Measurements from ENCODE around the gene NUMB.
"Not testable (repeated sequence)": the region's sequence is repeated elsewhere in the genome, so short reads cannot be mapped to it uniquely, and the experiment has no call there.

The NUMB gene

GRCh38 chr14:73359445-73359844 lies 98.9 kb downstream of the NUMB start:
- DNase-seq (ENCODE audit: low read depth in 2 of 2): no peak

- DNase-seq (ENCODE audit: low read depth in 2 of 2): no peak
These were observed 100.2 kb downstream of the NUMB start for GRCh38 chr14:73358187-73358586.

GRCh38 chr14:73349091-73349490 lies 109.3 kb downstream of the NUMB start:
- not testable (repeated sequence) for DNase-seq (ENCODE audit: low read depth in 2 of 2)

- no peak for DNase-seq (ENCODE audit: low read depth in 2 of 2)
These were observed 114.0 kb downstream of the NUMB start for GRCh38 chr14:73344319-73344718.

- no peak for DNase-seq (ENCODE audit: low read depth in 2 of 2)
These were observed 115.7 kb downstream of the NUMB start for GRCh38 chr14:73342670-73343069.

- DNase-seq (ENCODE audit: low read depth in 2 of 2): no peak
These were observed 118.3 kb downstream of the NUMB start for GRCh38 chr14:73339846-73340595.

- DNase-seq (ENCODE audit: low read depth in 2 of 2): no peak
These were observed 119.1 kb downstream of the NUMB start for GRCh38 chr14:73339206-73339605.

- no peak for DNase-seq (ENCODE audit: low read depth in 2 of 2)
These were observed 119.8 kb downstream of the NUMB start for GRCh38 chr14:73338551-73338950.

GRCh38 chr14:73333031-73333430 lies 125.3 kb downstream of the NUMB start:
- DNase-seq (ENCODE audit: low read depth in 2 of 2): no peak

- no peak for DNase-seq (ENCODE audit: low read depth in 2 of 2)
These were observed 132.6 kb downstream of the NUMB start for GRCh38 chr14:73325630-73326299.

GRCh38 chr14:73325063-73325462 lies 133.3 kb downstream of the NUMB start:
- no peak for DNase-seq (ENCODE audit: low read depth in 2 of 2)

GRCh38 chr14:73324533-73324932 lies 133.8 kb downstream of the NUMB start:
- DNase-seq (ENCODE audit: low read depth in 2 of 2): no peak

GRCh38 chr14:73323896-73324399 lies 134.4 kb downstream of the NUMB start:
- DNase-seq (ENCODE audit: low read depth in 2 of 2): no peak

- DNase-seq (ENCODE audit: low read depth in 2 of 2): no peak
These were observed 145.2 kb downstream of the NUMB start for GRCh38 chr14:73313151-73313550.

- no peak for DNase-seq (ENCODE audit: low read depth in 2 of 2)
These were observed 145.7 kb downstream of the NUMB start for GRCh38 chr14:73312687-73313086.

GRCh38 chr14:73311708-73312030 lies 146.7 kb downstream of the NUMB start:
- DNase-seq (ENCODE audit: low read depth in 2 of 2): no peak

GRCh38 chr14:73309207-73309606 lies 149.1 kb downstream of the NUMB start:
- not testable (repeated sequence) for DNase-seq (ENCODE audit: low read depth in 2 of 2)

- no peak for DNase-seq (ENCODE audit: low read depth in 2 of 2)
These were observed 151.1 kb downstream of the NUMB start for GRCh38 chr14:73307261-73307660.

- no peak for DNase-seq (ENCODE audit: low read depth in 2 of 2)
These were observed 152.8 kb downstream of the NUMB start for GRCh38 chr14:73305499-73305898.

- no peak for DNase-seq (ENCODE audit: low read depth in 2 of 2)
These were observed 163.0 kb downstream of the NUMB start for GRCh38 chr14:73295198-73295796.

GRCh38 chr14:73293782-73294781 lies 164.3 kb downstream of the NUMB start:
- DNase-seq (ENCODE audit: low read depth in 2 of 2): no peak

- no peak for DNase-seq (ENCODE audit: low read depth in 2 of 2)
These were observed 168.1 kb downstream of the NUMB start for GRCh38 chr14:73290279-73290678.
